22Rv1 (cell line): ENCODE results near the gene VSTM4.

Source experiments
- H3K27ac ChIP-seq: fragments of 450-650 bp; 2 replicates; pipeline ENCODE4 v1.5.1; 2017
- ZFX ChIP-seq: fragments of 450-650 bp; IDR thresholded peaks from 2 replicates; pipeline ENCODE4 v1.6.1; 2017; ENCODE audit warnings: antibody characterized with exemption, borderline replicate concordance
- TF ChIP-seq, protein P1 (sequence below): fragments of 450-650 bp; IDR thresholded peaks from 2 replicates; pipeline ENCODE4 v1.5.1; 2017; ENCODE audit warnings: mild to moderate bottlenecking

The VSTM4 gene

GRCh38 chr10:49070701-49071100 is 44.6 kb downstream of the VSTM4 start:
- no peak overlapping the region for H3K27ac ChIP-seq
- TF ChIP-seq, protein P1, sequence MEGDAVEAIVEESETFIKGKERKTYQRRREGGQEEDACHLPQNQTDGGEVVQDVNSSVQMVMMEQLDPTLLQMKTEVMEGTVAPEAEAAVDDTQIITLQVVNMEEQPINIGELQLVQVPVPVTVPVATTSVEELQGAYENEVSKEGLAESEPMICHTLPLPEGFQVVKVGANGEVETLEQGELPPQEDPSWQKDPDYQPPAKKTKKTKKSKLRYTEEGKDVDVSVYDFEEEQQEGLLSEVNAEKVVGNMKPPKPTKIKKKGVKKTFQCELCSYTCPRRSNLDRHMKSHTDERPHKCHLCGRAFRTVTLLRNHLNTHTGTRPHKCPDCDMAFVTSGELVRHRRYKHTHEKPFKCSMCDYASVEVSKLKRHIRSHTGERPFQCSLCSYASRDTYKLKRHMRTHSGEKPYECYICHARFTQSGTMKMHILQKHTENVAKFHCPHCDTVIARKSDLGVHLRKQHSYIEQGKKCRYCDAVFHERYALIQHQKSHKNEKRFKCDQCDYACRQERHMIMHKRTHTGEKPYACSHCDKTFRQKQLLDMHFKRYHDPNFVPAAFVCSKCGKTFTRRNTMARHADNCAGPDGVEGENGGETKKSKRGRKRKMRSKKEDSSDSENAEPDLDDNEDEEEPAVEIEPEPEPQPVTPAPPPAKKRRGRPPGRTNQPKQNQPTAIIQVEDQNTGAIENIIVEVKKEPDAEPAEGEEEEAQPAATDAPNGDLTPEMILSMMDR = no peak
- no peak for TF ChIP-seq ZFX

GRCh38 chr10:49068672-49069217 is 46.6 kb downstream of the VSTM4 start:
- TF ChIP-seq, protein P1 = no peak
- TF ChIP-seq ZFX = no peak
- no peak overlapping the region for H3K27ac ChIP-seq

- TF ChIP-seq, protein P1 = no peak
- TF ChIP-seq ZFX = no peak
Measured at GRCh38 chr10:49068209-49068608, 47.1 kb downstream of the VSTM4 start.

DNA sequence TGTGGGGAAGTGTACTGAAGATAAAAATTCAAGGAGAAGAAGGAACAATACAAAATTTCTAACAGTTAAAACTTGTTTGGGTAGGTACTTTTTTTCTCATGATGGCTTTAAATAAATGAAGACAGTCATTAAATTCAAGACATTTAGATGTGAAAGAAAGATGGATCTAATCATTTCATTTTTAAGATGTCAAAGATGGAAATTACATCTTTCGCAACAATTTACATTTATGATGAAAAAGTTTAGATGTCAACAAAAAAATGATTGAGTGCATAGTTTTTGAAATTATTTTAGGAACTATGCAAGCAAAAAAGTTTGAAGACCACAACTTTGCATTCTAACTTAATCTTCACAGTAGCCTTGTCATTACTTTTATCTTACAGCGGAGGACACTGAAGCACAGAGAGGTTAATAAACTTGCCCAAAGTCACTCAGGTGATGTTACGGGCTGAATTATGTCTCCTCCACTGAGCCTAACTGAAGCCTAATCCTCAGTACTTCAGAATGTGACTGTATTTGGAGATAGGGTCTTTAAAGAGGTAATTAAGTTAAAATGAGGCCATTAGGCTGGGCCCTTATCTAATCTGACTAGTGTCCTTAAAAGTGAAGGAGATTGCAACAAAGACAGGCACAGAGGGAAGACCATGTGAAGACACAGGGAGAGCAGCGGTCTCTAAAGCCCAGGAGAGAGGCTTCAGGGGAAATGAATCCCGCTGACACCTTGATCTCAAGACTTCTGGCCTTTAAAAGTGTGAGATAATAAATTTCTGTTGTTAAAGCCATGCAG is 48.2 kb downstream of the VSTM4 start:
- no peak overlapping the region for H3K27ac ChIP-seq
- no peak for TF ChIP-seq ZFX
- TF ChIP-seq, protein P1 = no peak

More at GRCh38 chr10:49068209-49068608, 47.1 kb downstream of the VSTM4 start:
- H3K27ac ChIP-seq = no peak overlapping the region

GRCh38 chr10:49062229-49062628 is 53.1 kb downstream of the VSTM4 start:
- H3K27ac ChIP-seq = no peak overlapping the region
- TF ChIP-seq ZFX = no peak
- TF ChIP-seq, protein P1 = no peak

GRCh38 chr10:49061667-49062066 is 53.7 kb downstream of the VSTM4 start:
- no peak for TF ChIP-seq ZFX
- TF ChIP-seq, protein P1 = no peak
- H3K27ac ChIP-seq = no peak overlapping the region
